Type B pancreatic cell (in vitro differentiated cells): ENCODE data around the gene ADGRL3. TPM values are rescaled to one million over a fixed set of nuclear protein-coding genes. Genes with fewer than 3 reads are reported as not detected.

Experiments used
- DNase-seq: peaks from one replicate; pipeline ENCODE4 v3.0.0; 2021; ENCODE audit warnings: mixed read lengths; ENCODE audit not compliant: unreplicated experiment; ENCODE audit errors: extremely low spot score
- H3K27ac Mint-ChIP-seq: 2 replicates; pipeline ENCODE4 v1.8.0; 2021; ENCODE audit warnings: mild to moderate bottlenecking, mixed read lengths
- H3K27me3 Mint-ChIP-seq: 2 replicates; pipeline ENCODE4 v1.8.0; 2021; ENCODE audit warnings: mixed read lengths
- H3K36me3 Mint-ChIP-seq: 2 replicates; pipeline ENCODE4 v1.8.0; 2021; ENCODE audit warnings: mixed read lengths
- H3K4me1 Mint-ChIP-seq: one replicate; pipeline ENCODE4 v1.8.0; 2021; ENCODE audit warnings: mixed read lengths; ENCODE audit not compliant: unreplicated experiment
- H3K4me3 Mint-ChIP-seq: 2 replicates; pipeline ENCODE4 v1.8.0; 2021; ENCODE audit warnings: mild to moderate bottlenecking, mixed read lengths
- H3K9me3 Mint-ChIP-seq: 2 replicates; pipeline ENCODE4 v1.8.0; 2021; ENCODE audit warnings: mixed read lengths
- CTCF ChIP-seq: fragments of 200-600 bp; sonication (generic); conservative IDR thresholded peaks from 2 replicates; pipeline ENCODE4 v1.5.0; 2021; ENCODE audit warnings: antibody characterized with exemption, mild to moderate bottlenecking
- long read RNA-seq: library from polyadenylated mRNA; unstranded; transcript quantifications from one replicate; pipeline ENCODE4 v2.0.0, GENCODE V29; 2020
- total RNA-seq: library from RNA; stranded (reverse); gene quantifications from 2 replicates; pipeline ENCODE4 v1.2.1, GENCODE V29; 2021; ENCODE audit warnings: low replicate concordance

ADGRL3 gene
- total RNA-seq: 11.3 and 53.5 TPM in 2 replicates
- long read RNA-seq, partial matches to known transcripts: 2 of 4 reads
- long read RNA-seq, other reads (novel, unspliced or antisense): 2 of 4 reads

DNA sequence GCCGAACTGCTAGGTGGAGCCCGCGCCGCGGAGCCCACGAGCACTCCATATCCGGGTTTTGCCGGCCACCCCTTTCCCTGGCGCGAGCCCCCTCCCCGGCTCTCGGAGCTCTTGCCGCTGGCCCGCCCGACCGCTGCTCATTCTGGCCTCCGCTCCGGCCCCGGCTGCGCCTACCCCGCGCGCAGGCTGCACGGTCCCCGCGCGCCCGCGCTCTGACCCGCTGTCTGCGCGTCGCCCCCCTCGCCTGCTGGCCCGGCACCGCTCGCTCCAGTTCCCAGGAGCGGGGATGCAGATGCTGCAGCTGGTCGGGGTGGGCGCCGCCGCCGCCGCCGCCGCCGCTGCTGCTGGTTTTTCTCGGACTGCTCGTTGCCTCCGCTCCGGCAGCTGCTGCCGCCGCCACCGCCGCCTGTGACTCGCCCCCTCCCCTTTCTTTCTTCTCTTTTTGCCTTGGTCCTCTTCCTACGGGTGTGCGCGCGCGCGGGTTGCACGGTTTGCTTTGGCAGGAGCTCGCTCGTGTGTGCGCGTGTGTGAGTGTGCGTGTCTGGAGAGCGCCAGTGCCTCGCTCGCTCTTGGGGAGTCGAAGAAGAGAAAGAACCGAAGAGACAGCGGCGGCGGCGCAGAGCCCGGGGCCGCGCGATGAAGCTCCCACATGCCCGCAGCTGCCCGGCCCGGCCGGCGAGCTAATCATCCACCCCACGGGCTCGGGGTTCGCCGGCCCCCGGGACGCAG, at the start of gene ADGRL3:
Gene ADGRL3, plus strand, starts transcription at position 140 of the 729 bp plus-strand sequence.
- TF ChIP-seq CTCF: no peak
- Mint-ChIP-seq H3K9me3 (no peaks in the 10 kb centered on the region), H3K4me1 (peaks cover 16% of the 10 kb centered on the region), H3K36me3 (no peaks in the 10 kb centered on the region), H3K27me3 (peaks cover 70% of the 10 kb centered on the region), H3K4me3 (peak within 1 kb of the TSS; percentile 99), H3K27ac (peak within 1 kb of the TSS; percentile 80)
- DNase-seq: peak; percentile 86

DNA sequence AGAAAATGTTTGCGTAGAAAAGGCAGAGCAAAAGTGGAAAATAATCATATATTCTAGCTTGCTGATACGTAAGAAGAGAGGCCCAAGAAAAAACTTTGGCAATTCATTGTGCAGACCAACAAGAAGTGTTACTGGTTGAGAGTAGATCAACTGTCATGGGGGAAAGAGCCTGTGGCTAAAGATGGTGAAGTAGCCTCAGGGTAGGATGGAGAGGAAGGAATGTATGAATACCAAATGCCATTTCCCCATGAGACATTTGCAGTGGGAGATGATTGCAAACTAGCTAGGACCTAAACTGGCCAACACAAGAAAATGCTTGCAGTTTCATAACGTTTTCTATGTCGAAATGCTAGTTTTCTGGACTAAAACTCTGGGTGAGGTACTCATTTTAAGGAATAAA, 47.7 kb upstream of the ADGRL3 start:
- no peaks in the 10 kb centered on the region for H3K4me1 Mint-ChIP-seq
- H3K36me3 Mint-ChIP-seq: no peaks in the 10 kb centered on the region
- DNase-seq: no peak
- no peak overlapping the region for H3K27ac Mint-ChIP-seq
- no peak for TF ChIP-seq CTCF
- no peak overlapping the region for H3K4me3 Mint-ChIP-seq
- H3K9me3 Mint-ChIP-seq: no peaks in the 10 kb centered on the region
- H3K27me3 Mint-ChIP-seq: no peaks in the 10 kb centered on the region

- no peak for TF ChIP-seq CTCF
- H3K36me3 Mint-ChIP-seq: no peaks in the 10 kb centered on the region
- H3K27ac Mint-ChIP-seq: no peak overlapping the region
- no peak for DNase-seq
- no peaks in the 10 kb centered on the region for H3K4me1 Mint-ChIP-seq
- H3K9me3 Mint-ChIP-seq: no peaks in the 10 kb centered on the region
- no peak overlapping the region for H3K4me3 Mint-ChIP-seq
- H3K27me3 Mint-ChIP-seq: no peaks in the 10 kb centered on the region
Measured at GRCh38 chr4:61160478-61160877, 39.6 kb upstream of the ADGRL3 start.

- DNase-seq: no peak
Measured at GRCh38 chr4:61162116-61162515, 38.0 kb upstream of the ADGRL3 start.

GRCh38 chr4:61173799-61174198, 26.3 kb upstream of the ADGRL3 start:
- no peaks in the 10 kb centered on the region for H3K4me1 Mint-ChIP-seq
- no peak overlapping the region for H3K4me3 Mint-ChIP-seq
- H3K9me3 Mint-ChIP-seq: no peaks in the 10 kb centered on the region
- TF ChIP-seq CTCF: no peak
- peaks cover 5% of the 10 kb centered on the region for H3K27me3 Mint-ChIP-seq
- no peak for DNase-seq
- H3K27ac Mint-ChIP-seq: no peak overlapping the region
- H3K36me3 Mint-ChIP-seq: no peaks in the 10 kb centered on the region

More at GRCh38 chr4:61162116-61162515, 38.0 kb upstream of the ADGRL3 start:
- Mint-ChIP-seq H3K36me3 (no peaks in the 10 kb centered on the region), H3K9me3 (no peaks in the 10 kb centered on the region), H3K4me1 (no peaks in the 10 kb centered on the region), H3K27ac (no peak overlapping the region), H3K4me3 (no peak overlapping the region), H3K27me3 (no peaks in the 10 kb centered on the region)
- no peak for TF ChIP-seq CTCF
